ENCODE data around the gene HORMAD2. TPM values are rescaled to one million over a fixed set of nuclear protein-coding genes. Genes with fewer than 3 reads are reported as not detected.

HORMAD2 gene
- total RNA-seq, 1 experiment from 2014 or later = not detected

GRCh38 chr22:30175690-30176288 is 95.5 kb downstream of the HORMAD2 start:
- intact Hi-C loops (cut with micrococcal nuclease; ENCODE audit: unreplicated experiment) = no loop called here
- DNase-seq = no peak
- H3K79me2 ChIP-seq (ENCODE audit: low read depth) = no peaks in the 10 kb centered on the region
- no peaks in the 10 kb centered on the region for H3K9me2 ChIP-seq (ENCODE audit: insufficient read depth)
- H3K9me3 ChIP-seq (ENCODE audit: insufficient read depth, low read depth) = no peaks in the 10 kb centered on the region
- BruUV-seq (replicated peaks) = no TSS peak
- POLR2A ChIA-PET (ENCODE audit: unreplicated experiment) = interaction anchor here (0.6 kb wide), 1 partner anchor 11 kb away, joined by 18 read pairs; no protein-coding TSS in a partner anchor
- H3K27me3 ChIP-seq (ENCODE audit: insufficient read depth, low read depth) = no peaks in the 10 kb centered on the region
- TF ChIP-seq EZH2 (IDR thresholded peaks at IDR 0.05; ENCODE audit: low read depth) (no peak), CTCF (conservative IDR thresholded peaks at IDR 0.05) (no peak)
- no peak overlapping the region for H3K27ac ChIP-seq
- no peak overlapping the region for H3K4me2 ChIP-seq
- H3K36me3 ChIP-seq (ENCODE audit: low read depth) = no peaks in the 10 kb centered on the region
- no peaks in the 10 kb centered on the region for H4K20me1 ChIP-seq (ENCODE audit: insufficient read depth)
- CTCF ChIA-PET = no interaction called here
- H3F3A ChIP-seq (ENCODE audit: insufficient read depth, low read depth) = peaks cover 4% of the 10 kb centered on the region; the same call in 1 of the 2 replicates
- H3K4me1 ChIP-seq (replicated peaks; ENCODE audit: insufficient read depth) = no peaks in the 10 kb centered on the region
- no peak overlapping the region for H3K4me3 ChIP-seq
- H2AFZ ChIP-seq = peak overlapping the region; percentile 55; the same call in 1 of the 2 replicates

DNA sequence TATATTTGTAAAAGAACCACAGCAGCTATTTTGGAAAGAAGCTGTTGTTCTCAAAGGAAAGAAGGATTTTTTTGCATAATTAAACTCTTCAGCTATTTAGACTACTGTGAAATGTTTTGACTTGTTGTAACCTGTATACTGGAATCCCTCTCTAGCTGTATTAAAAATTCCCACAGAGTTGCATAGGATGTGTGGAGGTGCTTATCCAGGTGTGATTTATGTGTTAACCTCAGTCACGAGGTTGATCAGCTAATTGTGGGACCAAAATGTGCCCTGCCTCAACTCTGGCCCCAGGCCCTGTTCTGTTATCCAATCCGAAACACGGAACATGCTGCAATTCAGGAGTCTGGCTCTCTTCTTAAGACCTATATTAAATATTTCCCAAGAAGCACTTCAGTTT is 96.2 kb downstream of the HORMAD2 start:
- Histone ChIP-seq H3K4me2 (no peak overlapping the region), H3K79me2 (ENCODE audit: low read depth) (no peaks in the 10 kb centered on the region), H3K27ac (no peak overlapping the region), H3K4me1 (replicated peaks; ENCODE audit: insufficient read depth) (no peaks in the 10 kb centered on the region), H4K20me1 (ENCODE audit: insufficient read depth) (no peaks in the 10 kb centered on the region), H3K27me3 (ENCODE audit: insufficient read depth, low read depth) (no peaks in the 10 kb centered on the region), H3K36me3 (ENCODE audit: low read depth) (no peaks in the 10 kb centered on the region), H3K9me2 (ENCODE audit: insufficient read depth) (no peaks in the 10 kb centered on the region), H3K4me3 (no peak overlapping the region), H2AFZ (no peak overlapping the region), H3F3A (ENCODE audit: insufficient read depth, low read depth) (peaks cover 4% of the 10 kb centered on the region; the same call in 1 of the 2 replicates), H3K9me3 (ENCODE audit: insufficient read depth, low read depth) (no peaks in the 10 kb centered on the region)
- ChIA-PET POLR2A (ENCODE audit: unreplicated experiment) (interaction anchor here (0.6 kb wide), 1 partner anchor 10 kb away, joined by 18 read pairs; no protein-coding TSS in a partner anchor), CTCF (no interaction called here)
- DNase-seq = no peak
- TF ChIP-seq CTCF (conservative IDR thresholded peaks at IDR 0.05) (no peak), EZH2 (IDR thresholded peaks at IDR 0.05; ENCODE audit: low read depth) (no peak)
- no TSS peak for BruUV-seq (replicated peaks)
- intact Hi-C loops (cut with micrococcal nuclease; ENCODE audit: unreplicated experiment) = no loop called here

- POLR2A ChIA-PET (ENCODE audit: unreplicated experiment) = interaction anchor here (0.6 kb wide), 2 partner anchors 24 to 66 kb away, joined by 7 to 13 read pairs; no protein-coding TSS in a partner anchor
- CTCF ChIA-PET = no interaction called here
- no peaks in the 10 kb centered on the region for H3K9me2 ChIP-seq (ENCODE audit: insufficient read depth)
- no peak overlapping the region for H3K4me2 ChIP-seq
- no TSS peak for BruUV-seq (replicated peaks)
- no peak overlapping the region for H3K4me3 ChIP-seq
- H3K27ac ChIP-seq = no peak overlapping the region
- no peak for TF ChIP-seq EZH2 (IDR thresholded peaks at IDR 0.05; ENCODE audit: low read depth)
- no peak; the same call in 1 of the 2 replicates for TF ChIP-seq CTCF (conservative IDR thresholded peaks at IDR 0.05)
- intact Hi-C loops (cut with micrococcal nuclease; ENCODE audit: unreplicated experiment) = no loop called here
- H3K4me1 ChIP-seq (replicated peaks; ENCODE audit: insufficient read depth) = no peaks in the 10 kb centered on the region
- no peak for DNase-seq
- H3K79me2 ChIP-seq (ENCODE audit: low read depth) = no peaks in the 10 kb centered on the region
- H4K20me1 ChIP-seq (ENCODE audit: insufficient read depth) = no peaks in the 10 kb centered on the region
- no peaks in the 10 kb centered on the region for H3K9me3 ChIP-seq (ENCODE audit: insufficient read depth, low read depth)
- H2AFZ ChIP-seq = 0 out of 2 replicates have a peak overlapping the region, but pooled peaks have one; percentile 25
- H3K27me3 ChIP-seq (ENCODE audit: insufficient read depth, low read depth) = no peaks in the 10 kb centered on the region
- H3K36me3 ChIP-seq (ENCODE audit: low read depth) = no peaks in the 10 kb centered on the region
- peaks cover 4% of the 10 kb centered on the region; the same call in 1 of the 2 replicates for H3F3A ChIP-seq (ENCODE audit: insufficient read depth, low read depth)
These were observed 98.2 kb downstream of the HORMAD2 start for GRCh38 chr22:30178181-30179126.
